Heart left ventricle (tissue), 16 donors: ENCODE measurements around the gene SCLY. TPM values are rescaled to one million over a fixed set of nuclear protein-coding genes. Genes with fewer than 3 reads are reported as not detected.

Experiments used
- ATAC-seq, 4 donors: fragments of 200-7000 bp; cut with Tn5 transposase; one replicate each; pipeline ENCODE4 v1.9.1; 2020 to 2022; ENCODE audit warnings: moderate library complexity in 4 of 4, mild to moderate bottlenecking in 3 of 4, moderate number of reproducible peaks in 1 of 4
- DNase-seq, 5 donors: peaks; one replicate each; pipeline ENCODE4 v3.0.0-alpha.2; 2020
- H3K27ac ChIP-seq, 12 donors: fragments of 200-600 bp; sonication (generic) in 4 of 12; one replicate each; pipeline versions ENCODE4 v1.5.0 to v1.8.0; 2016 to 2022; ENCODE audit warnings: mild to moderate bottlenecking in 2 of 12
- H3K27me3 ChIP-seq, 9 donors: fragments of 200-600 bp; sonication (generic) in 2 of 9; one replicate each; pipeline versions ENCODE4 v1.5.1 to v1.8.0; 2016 to 2022; ENCODE audit warnings: mild to moderate bottlenecking in 3 of 9
- H3K36me3 ChIP-seq, 9 donors: fragments of 200-600 bp; sonication (generic) in 2 of 9; one replicate each; pipeline versions ENCODE4 v1.5.0 to v1.8.0; 2018 to 2022; ENCODE audit warnings: mild to moderate bottlenecking in 2 of 9
- H3K4me1 ChIP-seq, 12 donors: fragments of 200-600 bp; sonication (generic) in 4 of 12; one replicate each; pipeline versions ENCODE4 v1.5.0 to v1.8.0; 2016 to 2022; ENCODE audit warnings: mild to moderate bottlenecking in 3 of 12
- H3K4me3 ChIP-seq, 12 donors: fragments of 200-600 bp; sonication (generic) in 4 of 12; one replicate each; pipeline versions ENCODE4 v1.5.0 to v1.8.0; 2017 to 2022; ENCODE audit warnings: mild to moderate bottlenecking in 9 of 12, moderate library complexity in 4 of 12
- H3K9me3 ChIP-seq, 12 donors: fragments of 200-600 bp; sonication (generic) in 4 of 12; one replicate each; pipeline versions ENCODE4 v1.5.0 to v1.8.0; 2016 to 2022; ENCODE audit warnings: mild to moderate bottlenecking in 1 of 12
- POLR2A ChIP-seq, 2 donors: fragments of 450-650 bp; IDR thresholded peaks; one replicate each; pipeline ENCODE4 v1.6.1; 2017; ENCODE audit warnings: antibody characterized with exemption in 2 of 2, mild to moderate bottlenecking in 2 of 2, moderate library complexity in 2 of 2
- WGBS, 4 donors: extraction: QIAGEN DNeasy Blood & Tissue Kit in 2 of 4; methylation state at CpG; one replicate each; pipeline versions ENCODE4 v1.1.5 to v1.1.7; 2013 to 2018; 5-methylcytosine and 5-hydroxymethylcytosine counted together
- intact Hi-C, 10 donors: fragments of 100-400 bp; cut with DNase I; formaldehyde crosslinking; loops; one replicate each; pipeline versions ENCODE4 v1.11.1 to v1.14.2; 2022
- polyA plus RNA-seq, 2 donors: library from polyadenylated mRNA; stranded (reverse); fragments of 200-250 nt; gene quantifications; one replicate each; pipeline ENCODE4 v1.2.3, GENCODE V29; 2013
- total RNA-seq, 9 donors: library from RNA; depleted of rRNA in 2 of 9; stranded (reverse); fragments of >200 nt in 2 of 9; fragmentation: NEBNext Ultra II Directional in 3 of 9; extraction: Animal tissue kit (Norgen Biotek cat#: 25700) in 3 of 9; gene quantifications; one replicate each; pipeline versions ENCODE4 v1.1.0 to v1.2.4, GENCODE V29; 2016 to 2023
- TF ChIP-seq, protein P1 (sequence below), 12 donors: fragments of 200-600 bp; sonication (generic) in 4 of 12; IDR thresholded peaks; one replicate each; pipeline versions ENCODE4 v1.5.0 to v1.8.0; 2018 to 2022; ENCODE audit warnings: antibody characterized with exemption in 12 of 12, mild to moderate bottlenecking in 5 of 12
- donor health status: ischemic (EF 13 %, LVEDD 7.1; RV severe dilation, severe dysfunction).
- donor health status: healthy with polysubstance abuse.
- donor health status: DM: no; HTN: yes; CAD: no.
- donor health status: DM: no; HTN: no; CAD: no.
- donor health status: ischemic (EF 25% LVEDD 6.9; RV normal size, moderate dysfunction).
- donor health status: ischemic (EF 25% LVEDD 5.7; RV mildly dilated, moderate dysfunction).
- donor health status: healthy.
- donor health status: DM: yes; HTN: yes; CAD: no.
- donor health status: ischemic (EF 35%, LVEDD 5.7; RV mildly dilated, moderate dysfunction).
- donor health status: nonischemic (EF 11% LVEDD 7.7; RV severe dilation, severe dysfunction).
- donor health status: DM: yes; HTN: yes; CAD: no.
- donor health status: PGD.
- donor health status: ischemic (EF 29% LVEDD 5.4; RV normal size, mild dysfunction).
- donor health status: nonischemic (EF 23%, LVEDD 6.1; RV moderate dilation, normal function).

SCLY gene
- total and polyA plus RNA-seq, 11 donors = 6.9 to 21.2 (median 10.6) TPM

DNA sequence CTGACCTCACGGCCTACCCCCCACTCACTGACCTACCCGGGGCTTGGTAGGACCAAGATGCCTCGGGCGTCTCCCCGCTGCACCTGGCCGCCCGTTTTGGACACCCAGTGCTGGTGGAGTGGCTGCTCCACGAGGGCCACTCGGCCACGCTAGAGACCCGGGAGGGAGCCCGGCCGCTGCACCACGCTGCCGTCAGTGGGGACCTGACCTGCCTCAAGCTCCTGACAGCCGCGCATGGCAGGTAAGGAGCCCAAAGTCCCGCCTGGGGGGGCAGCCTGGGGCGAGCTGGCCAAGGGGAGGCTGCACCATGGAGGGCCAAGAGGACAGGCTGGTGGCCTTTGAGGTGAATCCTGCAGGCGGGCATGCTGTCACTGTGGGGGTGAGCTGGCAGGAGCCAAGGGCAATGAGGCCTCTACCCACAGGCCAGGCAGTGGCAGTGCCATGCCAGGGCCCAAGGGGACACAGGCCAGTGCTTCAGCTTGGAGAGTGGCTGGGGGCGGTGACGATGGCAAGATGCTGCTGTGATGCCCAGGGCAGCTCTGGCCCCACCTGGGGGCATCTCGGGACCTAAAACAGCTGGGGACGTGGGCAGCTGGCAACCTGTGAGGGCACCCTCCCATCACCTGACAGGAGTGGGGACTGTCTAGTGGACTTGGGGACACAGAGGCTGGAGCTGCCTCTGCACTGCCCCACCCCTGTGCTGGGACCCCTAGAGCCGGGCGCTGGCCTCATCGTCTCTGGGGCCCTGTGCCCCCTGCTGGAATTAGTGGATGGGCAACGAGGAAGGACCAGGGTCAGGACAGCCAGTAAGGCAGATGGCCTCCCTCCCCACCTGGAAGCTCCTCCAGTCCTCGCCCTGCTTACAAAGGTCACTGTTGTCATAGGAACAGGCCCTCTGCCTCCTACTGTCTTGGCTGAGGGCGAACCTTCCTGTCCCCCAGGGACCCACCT is 41.4 kb downstream of the SCLY start:
- H3K4me3 ChIP-seq = no peak overlapping the region
- 85 to 91% (median 88%) methylated on average over 27 to 30 of the region's 30 CpGs for WGBS, 4 donors
- intact Hi-C loops = loop anchor here in 1 of 10 donors (10.0 kb wide), 1 partner anchor 247 kb away; the partner anchor contains the start of gene RAMP1
- peaks cover 0 to 17% (median 0%) of the 10 kb centered on the region in 12 donors for H3K4me1 ChIP-seq
- H3K27ac ChIP-seq = no peak overlapping the region
- ATAC-seq = no peak
- H3K27me3 ChIP-seq = peaks cover 0 to 5% (median 0%) of the 10 kb centered on the region in 9 donors
- no peak for TF ChIP-seq POLR2A (IDR thresholded peaks at IDR 0.05)
- TF ChIP-seq, protein P1, sequence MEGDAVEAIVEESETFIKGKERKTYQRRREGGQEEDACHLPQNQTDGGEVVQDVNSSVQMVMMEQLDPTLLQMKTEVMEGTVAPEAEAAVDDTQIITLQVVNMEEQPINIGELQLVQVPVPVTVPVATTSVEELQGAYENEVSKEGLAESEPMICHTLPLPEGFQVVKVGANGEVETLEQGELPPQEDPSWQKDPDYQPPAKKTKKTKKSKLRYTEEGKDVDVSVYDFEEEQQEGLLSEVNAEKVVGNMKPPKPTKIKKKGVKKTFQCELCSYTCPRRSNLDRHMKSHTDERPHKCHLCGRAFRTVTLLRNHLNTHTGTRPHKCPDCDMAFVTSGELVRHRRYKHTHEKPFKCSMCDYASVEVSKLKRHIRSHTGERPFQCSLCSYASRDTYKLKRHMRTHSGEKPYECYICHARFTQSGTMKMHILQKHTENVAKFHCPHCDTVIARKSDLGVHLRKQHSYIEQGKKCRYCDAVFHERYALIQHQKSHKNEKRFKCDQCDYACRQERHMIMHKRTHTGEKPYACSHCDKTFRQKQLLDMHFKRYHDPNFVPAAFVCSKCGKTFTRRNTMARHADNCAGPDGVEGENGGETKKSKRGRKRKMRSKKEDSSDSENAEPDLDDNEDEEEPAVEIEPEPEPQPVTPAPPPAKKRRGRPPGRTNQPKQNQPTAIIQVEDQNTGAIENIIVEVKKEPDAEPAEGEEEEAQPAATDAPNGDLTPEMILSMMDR (IDR thresholded peaks at IDR 0.05) = no peak
- no peaks in the 10 kb centered on the region for H3K9me3 ChIP-seq
- no peaks in the 10 kb centered on the region for H3K36me3 ChIP-seq
- DNase-seq = peak in 1 of 5 donors; percentile 53

DNA sequence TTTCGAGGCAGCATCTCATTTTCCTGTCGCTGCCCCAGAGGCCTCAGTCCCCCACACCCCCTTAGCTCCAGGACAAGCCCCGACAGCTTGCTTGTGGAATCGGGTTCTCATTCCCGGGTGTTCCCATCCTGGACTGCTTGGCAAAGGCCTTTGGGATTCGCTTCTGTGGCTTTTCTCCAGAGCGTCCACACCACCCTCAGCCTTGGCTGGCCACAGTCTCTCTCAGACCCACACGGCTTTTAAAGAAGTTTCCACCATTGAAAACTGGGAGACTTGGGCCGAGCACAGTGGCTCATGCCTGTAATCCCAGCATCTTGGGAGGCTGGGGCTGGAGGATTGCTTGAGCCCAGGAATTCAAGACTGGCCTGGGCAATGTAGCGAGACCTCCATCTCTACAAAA is 42.1 kb downstream of the SCLY start:
- TF ChIP-seq, protein P1 (IDR thresholded peaks at IDR 0.05) = no peak
- TF ChIP-seq POLR2A (IDR thresholded peaks at IDR 0.05) = no peak
- Histone ChIP-seq H3K4me1 (peaks cover 0 to 20% (median 0%) of the 10 kb centered on the region in 12 donors), H3K9me3 (no peaks in the 10 kb centered on the region), H3K27ac (no peak overlapping the region), H3K36me3 (no peaks in the 10 kb centered on the region), H3K27me3 (peaks cover 0 to 5% (median 0%) of the 10 kb centered on the region in 9 donors), H3K4me3 (no peak overlapping the region)
- DNase-seq (no peak), ATAC-seq (no peak)
- WGBS, 4 donors = 81 to 90% (median 88%) methylated on average over 10 of the region's 10 CpGs
- intact Hi-C loops = loop anchor here in 1 of 10 donors (10.0 kb wide), 1 partner anchor 248 kb away; the partner anchor contains the start of gene RAMP1

DNA sequence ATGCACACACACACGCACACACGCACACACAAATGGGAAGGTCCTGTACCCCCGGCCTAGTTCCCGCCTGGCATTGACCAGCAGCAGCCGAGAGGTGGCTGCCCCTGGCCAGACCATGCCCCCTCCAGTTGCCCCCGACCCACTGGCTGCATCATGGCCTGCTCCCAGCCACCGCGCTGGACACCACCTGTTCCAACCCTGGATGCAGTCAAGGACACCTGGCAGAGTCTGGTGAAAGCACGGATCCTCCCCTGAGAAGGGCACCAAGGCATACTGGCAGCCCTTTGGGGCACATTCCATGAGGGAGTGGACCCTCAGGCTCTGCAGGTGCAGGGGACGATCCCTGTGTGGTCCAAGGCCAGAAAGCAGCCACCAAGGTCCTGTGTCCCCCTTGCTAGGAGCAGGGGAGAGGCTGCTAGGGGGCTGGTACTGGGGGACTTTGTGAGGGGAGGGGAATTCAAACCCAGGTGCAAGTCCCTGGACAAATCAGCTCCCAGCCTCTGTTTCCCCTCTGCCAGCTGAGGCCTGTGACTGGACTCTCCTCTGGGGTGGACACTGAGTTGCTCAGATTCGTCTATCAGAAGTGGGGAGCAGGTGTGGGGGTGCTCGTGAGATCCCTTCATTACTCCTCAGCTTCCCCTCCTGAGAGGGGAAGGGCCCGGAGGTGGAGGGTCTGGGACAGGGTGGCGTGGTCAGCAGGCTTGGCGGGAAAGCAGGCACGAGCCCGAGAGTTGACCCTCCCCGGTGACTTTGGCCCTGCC is 42.8 kb downstream of the SCLY start:
- ATAC-seq (no peak), DNase-seq (peak in 2 of 5 donors; percentile 8 to 60)
- Histone ChIP-seq H3K27me3 (peaks cover 0 to 5% (median 0%) of the 10 kb centered on the region in 9 donors), H3K9me3 (no peaks in the 10 kb centered on the region), H3K27ac (no peak overlapping the region), H3K4me3 (no peak overlapping the region), H3K36me3 (no peaks in the 10 kb centered on the region), H3K4me1 (peaks cover 0 to 23% (median 0%) of the 10 kb centered on the region in 12 donors)
- intact Hi-C loops = loop anchor here in 1 of 10 donors (10.0 kb wide), 1 partner anchor 249 kb away; the partner anchor contains the start of gene RAMP1
- 89 to 92% (median 91%) methylated on average over 17 to 18 of the region's 18 CpGs for whole genome bisulfite sequencing, 4 donors
- TF ChIP-seq, protein P1 (IDR thresholded peaks at IDR 0.05) = no peak
- TF ChIP-seq POLR2A (IDR thresholded peaks at IDR 0.05) = no peak
